IPS-NIHi7 (cell line): ENCODE results near the gene CYP4B1.
"Not testable (repeated sequence)": the region's sequence is repeated elsewhere in the genome, so short reads cannot be mapped to it uniquely, and the experiment has no call there.

ENCODE experiments used
- DNase-seq: peaks from one replicate; pipeline ENCODE4 v3.0.0; 2012; ENCODE audit warnings: mixed read lengths; ENCODE audit errors: extremely low spot score

The CYP4B1 gene

GRCh38 chr1:46815133-46815532 is 16.3 kb downstream of the CYP4B1 start:
- DNase-seq, result no peak

- DNase-seq, result no peak
Observed at GRCh38 chr1:46816930-46817329, 18.1 kb downstream of the CYP4B1 start.

DNA sequence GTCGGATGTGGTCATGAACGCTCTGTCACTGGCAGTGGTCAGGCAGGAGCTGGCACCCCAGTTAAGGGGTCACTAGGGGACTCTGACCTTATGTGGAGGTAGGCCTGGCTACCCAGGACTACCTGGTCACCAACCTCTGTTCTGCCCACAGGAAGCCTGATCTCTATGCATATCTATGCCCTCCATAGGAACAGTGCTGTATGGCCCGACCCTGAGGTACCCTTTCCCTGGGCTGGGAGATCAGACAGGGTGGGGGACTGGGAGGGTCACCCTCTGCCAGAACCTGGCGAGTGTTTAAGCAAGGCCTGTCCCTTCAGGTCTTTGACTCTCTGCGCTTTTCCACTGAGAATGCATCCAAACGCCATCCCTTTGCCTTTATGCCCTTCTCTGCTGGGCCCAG is 19.0 kb downstream of the CYP4B1 start:
- no peak for DNase-seq

GRCh38 chr1:46818591-46818990 is 19.7 kb downstream of the CYP4B1 start:
- no peak for DNase-seq

- no peak for DNase-seq
Observed at GRCh38 chr1:46819335-46819734, 20.5 kb downstream of the CYP4B1 start.

DNA sequence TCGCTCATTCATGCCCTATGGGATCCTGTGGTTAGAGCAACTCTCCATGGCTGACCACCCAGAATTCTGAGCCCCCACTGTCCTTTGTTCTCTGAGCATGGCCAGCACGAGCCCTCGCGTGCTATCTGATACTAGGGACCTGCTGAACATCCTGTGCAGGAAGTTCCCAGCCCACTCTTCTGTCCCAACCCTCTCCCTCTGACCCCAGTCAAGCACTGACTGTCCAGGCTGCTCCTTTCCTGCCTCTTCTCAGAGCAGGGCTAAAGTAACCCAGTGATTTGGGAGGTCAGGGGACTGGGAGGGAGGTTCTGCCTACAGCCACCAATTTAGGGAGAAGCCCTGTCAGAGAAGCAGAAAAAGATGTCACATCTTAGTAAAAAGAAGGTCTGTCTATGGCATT is 21.2 kb downstream of the CYP4B1 start:
- no peak for DNase-seq

GRCh38 chr1:46820560-46821060 is 21.8 kb downstream of the CYP4B1 start:
- peak; percentile 8 for DNase-seq

DNA sequence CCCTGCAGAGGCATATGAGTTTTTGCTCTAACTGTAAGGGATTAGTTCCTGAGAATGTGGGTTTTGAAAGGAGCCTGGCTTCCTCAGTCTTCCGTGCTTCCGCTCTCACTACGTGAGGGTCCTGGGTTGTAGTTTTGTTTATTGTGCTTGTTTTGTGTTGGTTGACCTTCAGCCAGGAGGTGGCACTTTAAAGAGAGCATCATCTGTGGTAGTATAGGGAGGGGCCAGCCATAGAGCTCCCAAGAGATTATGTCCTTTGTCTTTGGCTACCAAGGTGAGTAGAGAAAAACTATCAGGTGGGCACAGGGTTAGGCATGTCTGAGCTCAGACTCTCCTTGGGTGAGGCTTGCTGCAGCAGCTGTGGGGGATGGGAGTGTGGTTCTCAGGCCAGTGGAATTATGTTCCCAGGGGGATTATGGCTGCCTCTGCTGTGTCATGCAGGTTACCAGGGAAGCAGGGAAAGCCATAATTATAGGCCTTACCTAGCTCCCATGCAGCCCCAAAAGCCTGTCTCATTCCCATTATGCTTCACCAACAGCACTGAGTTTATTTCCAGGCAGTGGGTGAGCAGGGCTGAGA is 23.5 kb downstream of the CYP4B1 start:
- peak; percentile 7 for DNase-seq

DNA sequence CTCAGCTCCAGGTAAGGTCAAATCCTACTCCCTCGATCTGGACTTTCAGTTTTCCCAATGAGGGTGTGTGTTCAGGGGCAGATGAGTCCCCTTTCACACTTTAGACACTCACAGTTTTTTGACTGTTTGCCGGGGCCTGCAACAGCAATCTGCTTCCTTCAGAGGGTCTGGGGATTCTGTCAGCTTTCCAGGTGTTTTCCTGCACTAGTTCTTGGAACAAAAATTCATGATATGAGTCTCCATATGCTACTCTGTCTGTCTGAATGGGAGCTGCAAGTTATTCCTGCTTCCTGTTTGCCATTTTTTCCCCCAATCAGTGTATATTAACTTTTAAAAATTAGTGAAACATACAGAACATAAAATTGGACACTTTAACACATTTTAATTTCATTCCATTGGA is 24.3 kb downstream of the CYP4B1 start:
- DNase-seq, result no peak

GRCh38 chr1:46826892-46827291 is 28.0 kb downstream of the CYP4B1 start:
- DNase-seq, result not testable (repeated sequence)

- no peak for DNase-seq
Observed at GRCh38 chr1:46830665-46831322, 31.9 kb downstream of the CYP4B1 start.

DNA sequence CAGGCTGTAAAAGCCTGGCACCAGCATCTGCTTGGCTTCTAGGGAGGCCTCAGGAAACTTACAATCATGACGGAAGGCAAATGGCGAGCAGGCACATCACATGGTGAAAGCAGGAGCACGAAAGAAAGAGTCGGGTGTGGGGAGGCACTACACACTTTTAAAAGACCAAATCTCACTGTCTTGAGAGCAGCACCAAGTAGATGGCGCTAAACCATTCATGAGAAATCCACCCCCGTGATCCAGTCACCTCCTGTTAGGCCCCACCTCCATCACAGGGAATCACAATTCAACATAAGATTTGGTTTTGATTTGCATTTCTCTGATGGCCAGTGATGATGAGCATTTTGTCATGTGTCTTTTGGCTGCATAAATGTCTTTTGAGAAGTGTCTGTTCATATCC is 36.6 kb downstream of the CYP4B1 start:
- not testable (repeated sequence) for DNase-seq

DNA sequence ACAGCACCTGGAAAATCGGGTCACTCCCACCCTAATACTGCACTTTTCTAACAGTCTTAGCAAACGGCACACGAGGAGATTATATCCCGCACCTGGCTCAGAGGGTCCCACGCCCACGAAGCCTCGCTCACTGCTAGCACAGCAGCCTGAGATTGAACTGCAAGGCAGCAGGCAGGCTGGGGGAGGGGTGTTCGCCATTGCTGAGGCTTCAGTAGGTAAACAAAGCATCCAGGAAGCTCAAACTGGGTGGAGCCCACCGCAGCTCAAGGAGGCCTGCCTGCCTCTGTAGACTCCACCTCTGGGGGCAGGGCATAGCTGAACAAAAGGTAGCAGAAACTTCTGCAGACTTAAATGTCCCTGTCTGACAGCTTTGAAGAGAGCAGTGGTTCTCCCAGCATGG is 47.5 kb downstream of the CYP4B1 start:
- DNase-seq, result not testable (repeated sequence)

GRCh38 chr1:46857660-46858065 is 58.8 kb downstream of the CYP4B1 start:
- DNase-seq, result not testable (repeated sequence)

GRCh38 chr1:46862348-46862747 is 63.5 kb downstream of the CYP4B1 start:
- DNase-seq, result no peak
